Endothelial cell of umbilical vein (primary cell): ENCODE measurements around the gene MAT2A. TPM values are rescaled to one million over a fixed set of nuclear protein-coding genes. Genes with fewer than 3 reads are reported as not detected.

Experiments
- BruUV-seq: library from RNA; stranded (reverse); fragments of 400-500 nt; replicated peaks from 2 replicates; lab custom pipeline; 2021; lab: Mats Ljungman, UMichigan
- CTCF ChIA-PET: fragments of 300-600, 350-600 bp; sonication (Branson Sonifier 250); formaldehyde crosslinking; loops from one replicate; lab custom pipeline; 2021; ENCODE audit warnings: antibody characterized with exemption, inconsistent platforms; lab: Charles Lee
- POLR2A ChIA-PET: fragments of 300-600, 350-600 bp; sonication (Branson Sonifier 250); formaldehyde crosslinking; loops from one replicate; lab custom pipeline; 2021; ENCODE audit warnings: antibody characterized with exemption, inconsistent platforms; lab: Charles Lee
- DNase-seq: peaks from one replicate; pipeline ENCODE4 v3.0.0-alpha.2; 2011; ENCODE audit warnings: low read depth, low spot score
- FAIRE-seq: peaks from 2 replicates; lab custom pipeline; 2011; peaks lifted over from hg19 to GRCh38; lab: Jason Lieb, UNC
- H2AFZ ChIP-seq: 2 replicates; pipeline ENCODE4 v1.6.0; 2012; ENCODE audit warnings: low read depth, low read length, control low read depth, inconsistent platforms
- H3K27ac ChIP-seq: 2 replicates; pipeline ENCODE4 v1.5.1; 2011; ENCODE audit warnings: low read depth, mild to moderate bottlenecking, control low read depth, low read length, moderate library complexity; ENCODE audit not compliant: insufficient read depth
- H3K27me3 ChIP-seq, 2 experiments: 2 replicates each; pipeline versions ENCODE4 v1.6.0 to v1.6.1; 2011; ENCODE audit warnings: low read length in 2 of 2, mixed read lengths in 1 of 2; ENCODE audit not compliant: control insufficient read depth in 2 of 2, insufficient read depth in 2 of 2
- H3K36me3 ChIP-seq, 2 experiments: 2 replicates in 1 of 2; 3 replicates in 1 of 2; pipeline ENCODE4 v1.5.1; 2011; ENCODE audit warnings: low read length in 2 of 2, mild to moderate bottlenecking in 1 of 2, moderate library complexity in 1 of 2; ENCODE audit not compliant: control insufficient read depth in 2 of 2, insufficient read depth in 2 of 2; ENCODE audit errors: extremely low read depth in 1 of 2
- H3K4me1 ChIP-seq: 3 replicates; pipeline ENCODE4 v1.5.1; 2011; ENCODE audit warnings: mild to moderate bottlenecking, low read length; ENCODE audit not compliant: control insufficient read depth, insufficient read depth; ENCODE audit errors: extremely low read depth
- H3K4me2 ChIP-seq: 2 replicates; pipeline ENCODE4 v1.6.1; 2011; ENCODE audit warnings: low read length, control low read depth, mixed read lengths; ENCODE audit not compliant: insufficient read depth
- H3K4me3 ChIP-seq, 3 experiments: fragments of 200-600 bp in 1 of 3; sonication (generic), shearing (Covaris generic) in 1 of 3; replicated peaks in 1 of 3; 2 replicates each; pipeline ENCODE4 v1.5.1; 2011 to 2016; ENCODE audit warnings: control low read depth in 3 of 3, low read length in 3 of 3, mild to moderate bottlenecking in 2 of 3, inconsistent platforms in 1 of 3, low read depth in 1 of 3, moderate library complexity in 1 of 3; ENCODE audit not compliant: insufficient read depth in 1 of 3
- H3K79me2 ChIP-seq: 2 replicates; pipeline ENCODE4 v1.6.0; 2012; ENCODE audit warnings: low read length, inconsistent platforms; ENCODE audit not compliant: control insufficient read depth, insufficient read depth
- H3K9ac ChIP-seq: replicated peaks from 2 replicates; pipeline ENCODE3; 2011; ENCODE audit warnings: low read length, control low read depth; ENCODE audit not compliant: insufficient read depth; ENCODE audit errors: extremely low read depth
- H3K9me1 ChIP-seq: replicated peaks from 3 replicates; pipeline ENCODE4 v1.6.0; 2011; ENCODE audit warnings: mild to moderate bottlenecking, low read length; ENCODE audit not compliant: control insufficient read depth, insufficient read depth; ENCODE audit errors: extremely low read depth
- H3K9me3 ChIP-seq: replicated peaks from 2 replicates; pipeline ENCODE4 v1.5.1; 2012; ENCODE audit warnings: low read length, inconsistent platforms; ENCODE audit not compliant: control insufficient read depth, insufficient read depth
- H4K20me1 ChIP-seq: replicated peaks from 2 replicates; pipeline ENCODE3; 2011; ENCODE audit warnings: mild to moderate bottlenecking, low read length; ENCODE audit not compliant: control insufficient read depth, insufficient read depth; ENCODE audit errors: extremely low read depth
- CTCF ChIP-seq, 2 donors: IDR thresholded peaks; 1 replicate in 1 of 2; 2 replicates in 1 of 2; pipeline ENCODE4 v1.5.1; 2011; ENCODE audit warnings: low read length in 2 of 2, mild to moderate bottlenecking in 2 of 2, moderate library complexity in 2 of 2, control low read depth in 1 of 2, inconsistent platforms in 1 of 2, low read depth in 1 of 2; ENCODE audit not compliant: insufficient read depth in 1 of 2; ENCODE audit errors: extremely low read depth in 1 of 2
- FOS ChIP-seq: IDR thresholded peaks from 2 replicates; pipeline ENCODE4 v1.6.1; 2011; ENCODE audit warnings: mild to moderate bottlenecking, low read length, moderate library complexity, borderline replicate concordance; ENCODE audit not compliant: insufficient read depth
- GATA2 ChIP-seq: IDR thresholded peaks from 2 replicates; pipeline ENCODE4 v1.7.0; 2011; ENCODE audit warnings: low read depth, mild to moderate bottlenecking, moderate library complexity, mixed read lengths, low read length; ENCODE audit not compliant: insufficient read length, insufficient read depth
- JUN ChIP-seq: IDR thresholded peaks from 2 replicates; pipeline ENCODE4 v1.6.1; 2011; ENCODE audit warnings: borderline replicate concordance, low read depth; ENCODE audit not compliant: insufficient read length, insufficient read depth
- MYC ChIP-seq: IDR thresholded peaks from one replicate; pipeline ENCODE4 v1.6.1; 2011; ENCODE audit warnings: mild to moderate bottlenecking, low read depth, low read length
- POLR2A ChIP-seq: IDR thresholded peaks from 2 replicates; pipeline ENCODE4 v1.6.1; 2012; ENCODE audit warnings: low read depth, mild to moderate bottlenecking, control low read depth, low read length
- POLR2AphosphoS5 ChIP-seq: IDR thresholded peaks from 2 replicates; pipeline ENCODE4 v1.6.1; 2012; ENCODE audit warnings: low read depth, mild to moderate bottlenecking, control low read depth, low read length, moderate library complexity; ENCODE audit not compliant: insufficient read depth
- dilution Hi-C: fragments of 300-500 bp; cut with MboI; formaldehyde crosslinking; loops from one replicate; pipeline ENCODE4 v1.15.0; 2019; ENCODE audit warnings: low sequenced_read_pairs; ENCODE audit not compliant: extremely low pct_ligation_motif_present
- intact Hi-C: fragments of 100-400 bp; cut with micrococcal nuclease; formaldehyde crosslinking; loops from one replicate; pipeline ENCODE4 v1.10.0; 2022
- polyA plus RNA-seq, 4 experiments: library from polyadenylated mRNA; depleted of rRNA in 3 of 4; stranded (reverse) in 3 of 4; unstranded in 1 of 4; fragments of >200 nt; gene quantifications; 2 replicates each; pipeline versions ENCODE4 v1.2.1 to v1.2.3, GENCODE V29; 2011 to 2012; ENCODE audit warnings: missing spikeins in 1 of 4
- total RNA-seq: library from RNA; stranded (reverse); gene quantifications from 2 replicates; pipeline ENCODE4 v1.2.3, GENCODE V29; 2021

MAT2A gene
- total and polyA plus RNA-seq, 2 donors (not counting 3 experiments of a cell fraction or from before 2014, with no cell fraction given) = 172 to 257 TPM

DNA sequence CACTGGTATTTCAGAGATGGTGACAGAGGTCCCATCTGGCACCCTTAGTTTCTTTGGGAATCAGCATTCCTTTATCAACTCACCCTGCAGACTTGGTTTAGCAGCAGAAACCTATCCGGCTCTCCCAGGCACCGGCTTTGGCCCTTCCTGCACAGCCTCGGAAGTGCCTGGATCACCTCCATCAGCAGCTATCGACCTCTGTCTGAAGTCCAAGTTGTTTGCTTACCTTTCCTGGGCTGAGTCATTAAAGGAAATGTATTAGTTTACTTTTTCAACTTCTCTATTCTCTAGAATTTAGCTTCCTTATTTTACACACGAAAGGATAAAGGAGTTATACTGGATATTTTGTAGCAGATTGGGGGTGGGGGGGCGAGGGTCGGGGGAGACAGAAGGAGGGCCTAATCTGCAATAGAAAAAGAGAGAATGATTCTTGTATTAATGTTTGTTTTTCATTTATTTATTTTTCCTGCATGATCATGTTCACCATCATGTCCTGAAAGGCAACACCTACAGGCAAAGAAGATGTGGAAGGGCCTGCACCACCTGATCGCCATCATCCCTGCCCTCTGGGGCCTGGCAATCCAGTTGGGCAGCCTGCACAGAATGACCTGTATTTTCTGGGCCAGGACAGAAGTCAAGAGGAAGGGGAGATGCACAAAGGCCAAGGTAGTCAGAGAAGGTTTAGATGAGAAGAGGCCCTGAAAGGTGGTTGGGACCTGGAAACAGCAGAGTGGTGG, 22.1 kb upstream of the MAT2A start:
- intact Hi-C loops = no loop called here
- dilution Hi-C loops = no loop called here
- Histone ChIP-seq H3K79me2 (no peaks in the 10 kb centered on the region), H3K4me3 (no peak overlapping the region), H3K4me1 (peaks cover 9% of the 10 kb centered on the region), H3K27me3 (no peaks in the 10 kb centered on the region), H3K9ac (no peak overlapping the region), H3K36me3 (no peaks in the 10 kb centered on the region), H2AFZ (no peak overlapping the region), H3K9me1 (no peaks in the 10 kb centered on the region), H3K9me3 (no peaks in the 10 kb centered on the region), H3K27ac (no peak overlapping the region), H3K4me2 (no peak overlapping the region), H4K20me1 (no peaks in the 10 kb centered on the region)
- TF ChIP-seq JUN (no peak), FOS (peak; percentile 65), POLR2A (no peak), MYC (no peak), CTCF (IDR thresholded peaks at IDR 0.05; ENCODE audit: extremely low read depth in 1 of 2, insufficient read depth in 1 of 2, low read depth in 1 of 2, low read length in 2 of 2) (no peak), GATA2 (peak; percentile 40), POLR2AphosphoS5 (peak; percentile 38)
- DNase-seq = peak; percentile 53
- ChIA-PET CTCF (interaction anchor here (0.9 kb wide), 1 partner anchor 71 kb away, joined by 3 read pairs; no protein-coding TSS in a partner anchor), POLR2A (interaction anchor here (2.2 kb wide), 1 partner anchor 22 kb away, joined by 8 read pairs; the partner anchor contains the start of gene MAT2A)
- FAIRE-seq = peak; percentile 79
- BruUV-seq = no TSS peak
